ENCODE measurements around the gene HLA-G.

HLA-G gene

GRCh38 chr6:29816030-29816429 is 11.6 kb upstream of the HLA-G start:
- no peak for DNase-seq (ENCODE audit: low spot score)
- no peak for TF ChIP-seq CTCF (IDR thresholded peaks at IDR 0.05; ENCODE audit: extremely low read depth, missing control alignments)

- no peak for TF ChIP-seq CTCF (IDR thresholded peaks at IDR 0.05; ENCODE audit: extremely low read depth, missing control alignments)
- no peak for DNase-seq (ENCODE audit: low spot score)
Measured at GRCh38 chr6:29818892-29819291, 8.7 kb upstream of the HLA-G start.

- no peak for DNase-seq (ENCODE audit: low spot score)
- no peak for TF ChIP-seq CTCF (IDR thresholded peaks at IDR 0.05; ENCODE audit: extremely low read depth, missing control alignments)
Measured at GRCh38 chr6:29824144-29824543, 3.5 kb upstream of the HLA-G start.

GRCh38 chr6:29825848-29826247 is 1.8 kb upstream of the HLA-G start:
- DNase-seq (ENCODE audit: low spot score): no peak
- no peak for TF ChIP-seq CTCF (IDR thresholded peaks at IDR 0.05; ENCODE audit: extremely low read depth, missing control alignments)

GRCh38 chr6:29826271-29826670 is 1.4 kb upstream of the HLA-G start:
- no peak for DNase-seq (ENCODE audit: low spot score)
- TF ChIP-seq CTCF (IDR thresholded peaks at IDR 0.05; ENCODE audit: extremely low read depth, missing control alignments): no peak

DNA sequence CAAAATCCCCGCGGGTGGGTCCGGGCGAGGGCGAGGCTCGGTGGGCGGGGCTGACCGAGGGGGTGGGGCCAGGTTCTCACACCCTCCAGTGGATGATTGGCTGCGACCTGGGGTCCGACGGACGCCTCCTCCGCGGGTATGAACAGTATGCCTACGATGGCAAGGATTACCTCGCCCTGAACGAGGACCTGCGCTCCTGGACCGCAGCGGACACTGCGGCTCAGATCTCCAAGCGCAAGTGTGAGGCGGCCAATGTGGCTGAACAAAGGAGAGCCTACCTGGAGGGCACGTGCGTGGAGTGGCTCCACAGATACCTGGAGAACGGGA is 809 bp downstream of the HLA-G start:
- no peak for DNase-seq (ENCODE audit: low spot score)

DNA sequence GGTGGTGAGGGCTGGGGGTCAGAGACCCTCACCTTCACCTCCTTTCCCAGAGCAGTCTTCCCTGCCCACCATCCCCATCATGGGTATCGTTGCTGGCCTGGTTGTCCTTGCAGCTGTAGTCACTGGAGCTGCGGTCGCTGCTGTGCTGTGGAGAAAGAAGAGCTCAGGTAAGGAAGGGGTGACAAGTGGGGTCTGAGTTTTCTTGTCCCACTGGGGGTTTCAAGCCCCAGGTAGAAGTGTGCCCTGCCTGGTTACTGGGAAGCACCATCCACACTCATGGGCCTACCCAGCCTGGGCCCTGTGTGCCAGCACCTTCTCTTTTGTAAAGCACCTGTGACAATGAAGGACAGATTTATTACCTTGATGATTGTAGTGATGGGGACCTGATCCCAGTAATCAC is 2.1 kb downstream of the HLA-G start:
- TF ChIP-seq CTCF (IDR thresholded peaks at IDR 0.05; ENCODE audit: extremely low read depth, missing control alignments): no peak
- DNase-seq (ENCODE audit: low spot score): no peak

More for the DNA sequence above, 809 bp downstream of the HLA-G start:
- no peak for TF ChIP-seq CTCF (IDR thresholded peaks at IDR 0.05; ENCODE audit: extremely low read depth, missing control alignments)

All from GM20000 (cell line).